Measurements from ENCODE around the gene PADI1.

The PADI1 gene

GRCh38 chr1:17197696-17198095, 7.2 kb upstream of the PADI1 start:
- DNase-seq: no peak

GRCh38 chr1:17198476-17199258, 6.3 kb upstream of the PADI1 start:
- no peak for DNase-seq

- DNase-seq: no peak
These were observed 5.5 kb upstream of the PADI1 start for GRCh38 chr1:17199267-17200044.

GRCh38 chr1:17200246-17200645, 4.7 kb upstream of the PADI1 start:
- no peak for DNase-seq

- no peak for DNase-seq
These were observed 4.2 kb upstream of the PADI1 start for GRCh38 chr1:17200756-17201155.

- no peak for DNase-seq
These were observed 3.5 kb upstream of the PADI1 start for GRCh38 chr1:17201201-17202021.

GRCh38 chr1:17205652-17206051, 724 bp downstream of the PADI1 start:
- DNase-seq: no peak

- DNase-seq: no peak
These were observed 1.3 kb downstream of the PADI1 start for GRCh38 chr1:17206196-17206595.

- DNase-seq: no peak
These were observed 2.1 kb downstream of the PADI1 start for GRCh38 chr1:17207046-17207445.

- DNase-seq: no peak
These were observed 2.6 kb downstream of the PADI1 start for GRCh38 chr1:17207540-17207939.

- peak in 1 of 5 donors; percentile 27 for DNase-seq
These were observed 3.1 kb downstream of the PADI1 start for GRCh38 chr1:17207966-17208418.

- DNase-seq: no peak
These were observed 3.6 kb downstream of the PADI1 start for GRCh38 chr1:17208546-17208945.

GRCh38 chr1:17209430-17209829, 4.5 kb downstream of the PADI1 start:
- no peak for DNase-seq

- DNase-seq: no peak
These were observed 5.2 kb downstream of the PADI1 start for GRCh38 chr1:17210176-17210575.

GRCh38 chr1:17211377-17211776, 6.4 kb downstream of the PADI1 start:
- DNase-seq: no peak

GRCh38 chr1:17212009-17212408, 7.1 kb downstream of the PADI1 start:
- no peak for DNase-seq

- peak in 4 of 5 donors; percentile 7 to 55 (median 40) for DNase-seq
These were observed 7.7 kb downstream of the PADI1 start for GRCh38 chr1:17212487-17213121.

GRCh38 chr1:17213148-17213781, 8.3 kb downstream of the PADI1 start:
- DNase-seq: no peak

GRCh38 chr1:17213782-17214148, 8.8 kb downstream of the PADI1 start:
- no peak for DNase-seq

- DNase-seq: no peak
These were observed 10.1 kb downstream of the PADI1 start for GRCh38 chr1:17214876-17215544.

- no peak for DNase-seq
These were observed 10.6 kb downstream of the PADI1 start for GRCh38 chr1:17215545-17215890.

GRCh38 chr1:17216078-17216477, 11.2 kb downstream of the PADI1 start:
- DNase-seq: no peak

Measured in T-helper 1 cell (primary cell).